KG1 (cell line): Measurements from ENCODE around the gene CDH13.

Experiments
- DNase-seq: peaks from one replicate; lab custom pipeline; 2025; lab: John Stamatoyannopoulos, UW

The CDH13 gene

GRCh38 chr16:82652826-82653225, 26.1 kb downstream of the CDH13 start:
- DNase-seq = no peak

- peak; percentile 17 for DNase-seq
Observed at GRCh38 chr16:82653550-82654511, 27.1 kb downstream of the CDH13 start.

- peak; percentile 25 for DNase-seq
Observed at GRCh38 chr16:82655072-82655714, 28.4 kb downstream of the CDH13 start.

GRCh38 chr16:82655720-82656490, 29.1 kb downstream of the CDH13 start:
- no peak for DNase-seq

- no peak for DNase-seq
Observed at GRCh38 chr16:82657239-82657638, 30.5 kb downstream of the CDH13 start.

GRCh38 chr16:82657786-82658185, 31.0 kb downstream of the CDH13 start:
- DNase-seq = no peak

- no peak for DNase-seq
Observed at GRCh38 chr16:82658796-82659195, 32.0 kb downstream of the CDH13 start.

- DNase-seq = no peak
Observed at GRCh38 chr16:82660075-82660645, 33.4 kb downstream of the CDH13 start.

GRCh38 chr16:82660966-82661365, 34.2 kb downstream of the CDH13 start:
- no peak for DNase-seq

- DNase-seq = no peak
Observed at GRCh38 chr16:82664181-82664580, 37.4 kb downstream of the CDH13 start.

- DNase-seq = no peak
Observed at GRCh38 chr16:82665025-82665424, 38.3 kb downstream of the CDH13 start.

- DNase-seq = no peak
Observed at GRCh38 chr16:82667437-82667836, 40.7 kb downstream of the CDH13 start.

- no peak for DNase-seq
Observed at GRCh38 chr16:82668094-82668493, 41.3 kb downstream of the CDH13 start.

- no peak for DNase-seq
Observed at GRCh38 chr16:82671741-82672140, 45.0 kb downstream of the CDH13 start.

GRCh38 chr16:82672676-82673075, 45.9 kb downstream of the CDH13 start:
- DNase-seq = no peak

GRCh38 chr16:82675300-82675699, 48.5 kb downstream of the CDH13 start:
- DNase-seq = no peak

GRCh38 chr16:82681592-82681991, 54.8 kb downstream of the CDH13 start:
- DNase-seq = no peak

GRCh38 chr16:82682767-82683166, 56.0 kb downstream of the CDH13 start:
- no peak for DNase-seq

- DNase-seq = no peak
Observed at GRCh38 chr16:82684256-82684655, 57.5 kb downstream of the CDH13 start.

GRCh38 chr16:82685526-82685925, 58.8 kb downstream of the CDH13 start:
- no peak for DNase-seq

- no peak for DNase-seq
Observed at GRCh38 chr16:82694239-82694874, 67.6 kb downstream of the CDH13 start.

- no peak for DNase-seq
Observed at GRCh38 chr16:82695806-82696205, 69.0 kb downstream of the CDH13 start.
